Breast epithelium (tissue), 3 donors: ENCODE measurements around the gene NAB2.

ENCODE experiments used
- POLR2A ChIP-seq: fragments of 450-650 bp; IDR thresholded peaks from one replicate; pipeline ENCODE4 v1.6.1; 2016; ENCODE audit warnings: antibody characterized with exemption, mild to moderate bottlenecking, moderate library complexity
- POLR2AphosphoS5 ChIP-seq, 3 donors: sonication (generic); formaldehyde crosslinking; IDR thresholded peaks; one replicate each; pipeline ENCODE4 v1.6.1; 2017; ENCODE audit warnings: antibody characterized with exemption in 3 of 3
- TF ChIP-seq, protein P1 (sequence below), 3 donors: fragments of 450-650 bp; IDR thresholded peaks; one replicate each; pipeline ENCODE4 v1.5.1; 2016 to 2017; ENCODE audit warnings: antibody characterized with exemption in 3 of 3, mild to moderate bottlenecking in 3 of 3, moderate library complexity in 3 of 3

- no peak for TF ChIP-seq POLR2AphosphoS5 (IDR thresholded peaks at IDR 0.05)
- TF ChIP-seq, protein P1, sequence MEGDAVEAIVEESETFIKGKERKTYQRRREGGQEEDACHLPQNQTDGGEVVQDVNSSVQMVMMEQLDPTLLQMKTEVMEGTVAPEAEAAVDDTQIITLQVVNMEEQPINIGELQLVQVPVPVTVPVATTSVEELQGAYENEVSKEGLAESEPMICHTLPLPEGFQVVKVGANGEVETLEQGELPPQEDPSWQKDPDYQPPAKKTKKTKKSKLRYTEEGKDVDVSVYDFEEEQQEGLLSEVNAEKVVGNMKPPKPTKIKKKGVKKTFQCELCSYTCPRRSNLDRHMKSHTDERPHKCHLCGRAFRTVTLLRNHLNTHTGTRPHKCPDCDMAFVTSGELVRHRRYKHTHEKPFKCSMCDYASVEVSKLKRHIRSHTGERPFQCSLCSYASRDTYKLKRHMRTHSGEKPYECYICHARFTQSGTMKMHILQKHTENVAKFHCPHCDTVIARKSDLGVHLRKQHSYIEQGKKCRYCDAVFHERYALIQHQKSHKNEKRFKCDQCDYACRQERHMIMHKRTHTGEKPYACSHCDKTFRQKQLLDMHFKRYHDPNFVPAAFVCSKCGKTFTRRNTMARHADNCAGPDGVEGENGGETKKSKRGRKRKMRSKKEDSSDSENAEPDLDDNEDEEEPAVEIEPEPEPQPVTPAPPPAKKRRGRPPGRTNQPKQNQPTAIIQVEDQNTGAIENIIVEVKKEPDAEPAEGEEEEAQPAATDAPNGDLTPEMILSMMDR (IDR thresholded peaks at IDR 0.05), result no peak
- no peak for TF ChIP-seq POLR2A
Observed at GRCh38 chr12:57090924-57091637, 2.2 kb downstream of the NAB2 start.
